ENCODE measurements around the gene KAT2A. TPM values are rescaled to one million over a fixed set of nuclear protein-coding genes. Genes with fewer than 3 reads are reported as not detected.

KAT2A gene
- total and polyA plus RNA-seq, 9 of the 15 experiments (the other 6 are each of a cell fraction or from before 2014, with no cell fraction given): 1.5 to 80.4 (median 31.9) TPM

DNA sequence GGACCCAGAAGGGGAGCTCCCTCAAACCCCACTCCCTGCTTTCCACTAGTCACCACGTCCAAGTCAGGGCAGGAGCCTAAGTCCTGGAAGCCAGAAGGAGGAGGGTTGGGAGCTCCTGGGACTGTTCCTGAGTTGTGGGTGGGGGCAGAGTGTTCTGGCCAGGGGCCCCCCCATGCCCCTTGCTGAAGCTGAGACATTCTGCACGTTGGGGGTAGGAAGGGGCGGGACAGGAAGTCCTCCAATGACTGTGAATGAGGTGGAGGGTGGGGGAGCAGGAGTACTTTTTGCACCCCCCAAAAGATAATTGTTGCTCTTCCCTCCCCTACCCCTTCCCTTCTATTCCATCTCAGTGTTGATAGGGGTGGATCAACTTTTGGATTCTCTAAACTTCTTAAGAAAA lies 49.4 kb downstream of the KAT2A start:
- Histone ChIP-seq H3K9me3 (replicated peaks; ENCODE audit: control insufficient read depth, insufficient read depth, low read depth, low read length) (no peaks in the 10 kb centered on the region), H3K4me1 (replicated peaks in 1 of 2; ENCODE audit: control insufficient read depth in 2 of 2, insufficient read depth in 2 of 2, low read length in 2 of 2) (peaks cover 2 to 12% of the 10 kb centered on the region in 2 experiments; a peak in 4 of 5 replicates), H3K4me2 (ENCODE audit: insufficient read depth, low read length) (peak overlapping the region; percentile 46), H3K27me3 (ENCODE audit: control insufficient read depth in 2 of 2, insufficient read depth in 2 of 2, low read length in 2 of 2) (peaks cover 8 to 33% of the 10 kb centered on the region in 2 experiments; a peak in 4 of 5 replicates), H3K9ac (ENCODE audit: insufficient read depth in 1 of 2, low read depth in 2 of 2, low read length in 2 of 2) (no peak overlapping the region; a peak in 1 of 4 replicates), H3K36me3 (ENCODE audit: control insufficient read depth, insufficient read depth, low read length) (no peaks in the 10 kb centered on the region), H3K27ac (ENCODE audit: extremely low read depth, low read depth, low read length) (no peak overlapping the region), H3K9me1 (ENCODE audit: control insufficient read depth, insufficient read depth, low read length) (no peaks in the 10 kb centered on the region), H2AFZ (ENCODE audit: low read depth, low read length) (no peak overlapping the region; the same call in 1 of the 2 replicates), H4K20me1 (replicated peaks; ENCODE audit: control insufficient read depth, insufficient read depth, low read length) (0 out of 2 replicates have a peak, but pooled peaks cover 4% of the 10 kb centered on the region), H3K4me3 (no peak overlapping the region), H3K79me2 (ENCODE audit: control insufficient read depth, insufficient read depth, low read length) (no peaks in the 10 kb centered on the region)
- BruUV-seq (replicated peaks): no TSS peak
- ATAC-seq (no peak), FAIRE-seq (no peak), DNase-seq (ENCODE audit: extremely low read depth in 1 of 4, low spot score in 3 of 4) (no peak)
- CTCF ChIA-PET (ENCODE audit: low intra/inter-chr PET ratio): no interaction called here
- WGBS (ENCODE audit: insufficient coverage, low coverage, missing lambda C conversion rate): 4% methylated on average over 3 of the region's 3 CpGs
- in situ Hi-C loops (cut with MboI): no loop called here
- TF ChIP-seq, protein P1, sequence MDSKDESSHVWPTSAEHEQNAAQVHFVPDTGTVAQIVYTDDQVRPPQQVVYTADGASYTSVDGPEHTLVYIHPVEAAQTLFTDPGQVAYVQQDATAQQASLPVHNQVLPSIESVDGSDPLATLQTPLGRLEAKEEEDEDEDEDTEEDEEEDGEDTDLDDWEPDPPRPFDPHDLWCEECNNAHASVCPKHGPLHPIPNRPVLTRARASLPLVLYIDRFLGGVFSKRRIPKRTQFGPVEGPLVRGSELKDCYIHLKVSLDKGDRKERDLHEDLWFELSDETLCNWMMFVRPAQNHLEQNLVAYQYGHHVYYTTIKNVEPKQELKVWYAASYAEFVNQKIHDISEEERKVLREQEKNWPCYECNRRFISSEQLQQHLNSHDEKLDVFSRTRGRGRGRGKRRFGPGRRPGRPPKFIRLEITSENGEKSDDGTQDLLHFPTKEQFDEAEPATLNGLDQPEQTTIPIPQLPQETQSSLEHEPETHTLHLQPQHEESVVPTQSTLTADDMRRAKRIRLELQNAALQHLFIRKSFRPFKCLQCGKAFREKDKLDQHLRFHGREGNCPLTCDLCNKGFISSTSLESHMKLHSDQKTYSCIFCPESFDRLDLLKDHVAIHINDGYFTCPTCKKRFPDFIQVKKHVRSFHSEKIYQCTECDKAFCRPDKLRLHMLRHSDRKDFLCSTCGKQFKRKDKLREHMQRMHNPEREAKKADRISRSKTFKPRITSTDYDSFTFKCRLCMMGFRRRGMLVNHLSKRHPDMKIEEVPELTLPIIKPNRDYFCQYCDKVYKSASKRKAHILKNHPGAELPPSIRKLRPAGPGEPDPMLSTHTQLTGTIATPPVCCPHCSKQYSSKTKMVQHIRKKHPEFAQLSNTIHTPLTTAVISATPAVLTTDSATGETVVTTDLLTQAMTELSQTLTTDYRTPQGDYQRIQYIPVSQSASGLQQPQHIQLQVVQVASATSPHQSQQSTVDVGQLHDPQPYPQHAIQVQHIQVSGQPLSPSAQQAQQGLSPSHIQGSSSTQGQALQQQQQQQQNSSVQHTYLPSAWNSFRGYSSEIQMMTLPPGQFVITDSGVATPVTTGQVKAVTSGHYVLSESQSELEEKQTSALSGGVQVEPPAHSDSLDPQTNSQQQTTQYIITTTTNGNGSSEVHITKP (IDR thresholded peaks at IDR 0.05; ENCODE audit: partially characterized antibody): peak; percentile 72
- TF ChIP-seq, protein P2, sequence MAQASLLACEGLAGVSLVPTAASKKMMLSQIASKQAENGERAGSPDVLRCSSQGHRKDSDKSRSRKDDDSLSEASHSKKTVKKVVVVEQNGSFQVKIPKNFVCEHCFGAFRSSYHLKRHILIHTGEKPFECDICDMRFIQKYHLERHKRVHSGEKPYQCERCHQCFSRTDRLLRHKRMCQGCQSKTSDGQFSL (CRISPR knock-in tag; IDR thresholded peaks at IDR 0.05): no peak
- TF ChIP-seq, protein P2 (tag; IDR thresholded peaks at IDR 0.05): peak in 1 of 2 experiments; percentile 37; a peak in 1 of 4 replicates
- no peak for TF ChIP-seq ZNF274 (IDR thresholded peaks at IDR 0.05; ENCODE audit: borderline replicate concordance, low read depth, low read length)
- intact Hi-C loops (cut with micrococcal nuclease): no loop called here
- POLR2A ChIA-PET: interaction anchor here (0.6 to 1.3 kb wide), 5 partner anchors 8 to 66 kb away, joined by 3 to 4 read pairs (median 3); no protein-coding TSS in a partner anchor
